Thymus (tissue), 11 donors: ENCODE data around the gene WWC2. TPM values are rescaled to one million over a fixed set of nuclear protein-coding genes. Genes with fewer than 3 reads are reported as not detected.

Experiments
- DNase-seq, 9 donors: peaks; one replicate each; pipeline ENCODE4 v3.0.0-alpha.2; 2013; ENCODE audit warnings: low spot score in 9 of 9, low read depth in 6 of 9, missing footprints in 1 of 9
- H3K27ac ChIP-seq, 2 donors: one replicate each; pipeline ENCODE4 v1.5.1; 2013; ENCODE audit warnings: control low read depth in 1 of 2, low read depth in 1 of 2, low read length in 1 of 2, mild to moderate bottlenecking in 1 of 2, moderate library complexity in 1 of 2
- H3K27me3 ChIP-seq, 2 donors: one replicate each; pipeline ENCODE4 v1.5.1; 2013; ENCODE audit warnings: low read length in 1 of 2; ENCODE audit not compliant: control insufficient read depth in 2 of 2, insufficient read depth in 1 of 2
- H3K36me3 ChIP-seq, 2 donors: one replicate each; pipeline ENCODE4 v1.5.1; 2013; ENCODE audit warnings: low read length in 1 of 2, mild to moderate bottlenecking in 1 of 2, moderate library complexity in 1 of 2; ENCODE audit not compliant: control insufficient read depth in 2 of 2, insufficient read depth in 2 of 2
- H3K4me1 ChIP-seq, 2 donors: one replicate each; pipeline ENCODE4 v1.5.1; 2013; ENCODE audit warnings: low read length in 2 of 2; ENCODE audit not compliant: control insufficient read depth in 2 of 2, insufficient read depth in 2 of 2
- H3K4me3 ChIP-seq, 2 donors: one replicate each; pipeline ENCODE4 v1.5.1; 2013; ENCODE audit warnings: low read length in 2 of 2, control low read depth in 1 of 2, mild to moderate bottlenecking in 1 of 2
- H3K9me3 ChIP-seq, 2 donors: one replicate each; pipeline ENCODE4 v1.5.1; 2013; ENCODE audit warnings: low read length in 1 of 2, mild to moderate bottlenecking in 1 of 2; ENCODE audit not compliant: control insufficient read depth in 2 of 2, insufficient read depth in 1 of 2
- WGBS: extraction: QIAGEN DNeasy Blood & Tissue Kit; methylation state at CpG from one replicate; pipeline ENCODE4 v1.1.7; 2013; 5-methylcytosine and 5-hydroxymethylcytosine counted together
- polyA plus RNA-seq: library from polyadenylated mRNA; stranded (reverse); fragments of 200-250 nt; gene quantifications from one replicate; pipeline ENCODE4 v1.2.3, GENCODE V29; 2013
- total RNA-seq: library from RNA; stranded (reverse); fragments of 120-200 nt; gene quantifications from one replicate; pipeline ENCODE4 v1.2.4, GENCODE V29; 2013
- donor health status: healthy.

The WWC2 gene
- total and polyA plus RNA-seq, 2 donors: 1.5 to 2.5 TPM

- peak in 7 of 9 donors; percentile 9 to 48 (median 18) for DNase-seq
- no peaks in the 10 kb centered on the region for H3K4me1 ChIP-seq
- H3K27me3 ChIP-seq: no peaks in the 10 kb centered on the region
- H3K36me3 ChIP-seq: no peaks in the 10 kb centered on the region
- no peak overlapping the region for H3K4me3 ChIP-seq
- WGBS: 60% methylated on average over 9 of the region's 9 CpGs
- no peak overlapping the region for H3K27ac ChIP-seq
- no peaks in the 10 kb centered on the region for H3K9me3 ChIP-seq
Observed at GRCh38 chr4:183256756-183257385, 157.8 kb downstream of the WWC2 start.

- no peaks in the 10 kb centered on the region for H3K9me3 ChIP-seq
- 94% methylated on average over 6 of the region's 6 CpGs for WGBS
- DNase-seq: no peak
- H3K27ac ChIP-seq: no peak overlapping the region
- no peaks in the 10 kb centered on the region for H3K36me3 ChIP-seq
- H3K4me1 ChIP-seq: no peaks in the 10 kb centered on the region
- no peak overlapping the region for H3K4me3 ChIP-seq
- no peaks in the 10 kb centered on the region for H3K27me3 ChIP-seq
Observed at GRCh38 chr4:183257808-183258207, 158.8 kb downstream of the WWC2 start.

GRCh38 chr4:183260491-183261151 is 161.6 kb downstream of the WWC2 start:
- WGBS: 94% methylated on average over 10 of the region's 10 CpGs

GRCh38 chr4:183261953-183262775 is 163.1 kb downstream of the WWC2 start:
- no peak overlapping the region for H3K4me3 ChIP-seq
- no peaks in the 10 kb centered on the region for H3K4me1 ChIP-seq
- no peaks in the 10 kb centered on the region for H3K36me3 ChIP-seq
- H3K27ac ChIP-seq: no peak overlapping the region
- peak; percentile 24 to 76 (median 37) for DNase-seq
- no peaks in the 10 kb centered on the region for H3K27me3 ChIP-seq
- WGBS: 24% methylated on average over 7 of the region's 7 CpGs
- H3K9me3 ChIP-seq: no peaks in the 10 kb centered on the region

More at GRCh38 chr4:183260491-183261151, 161.6 kb downstream of the WWC2 start:
- no peak for DNase-seq
- H3K4me1 ChIP-seq: no peaks in the 10 kb centered on the region
- no peak overlapping the region for H3K4me3 ChIP-seq
- no peaks in the 10 kb centered on the region for H3K27me3 ChIP-seq
- no peaks in the 10 kb centered on the region for H3K36me3 ChIP-seq
- H3K9me3 ChIP-seq: no peaks in the 10 kb centered on the region
- H3K27ac ChIP-seq: no peak overlapping the region

- WGBS: 75% methylated on average over 6 of the region's 6 CpGs
- no peaks in the 10 kb centered on the region for H3K36me3 ChIP-seq
- no peaks in the 10 kb centered on the region for H3K9me3 ChIP-seq
- no peaks in the 10 kb centered on the region for H3K27me3 ChIP-seq
- H3K27ac ChIP-seq: no peak overlapping the region
- no peaks in the 10 kb centered on the region for H3K4me1 ChIP-seq
- no peak for DNase-seq
- H3K4me3 ChIP-seq: no peak overlapping the region
Observed at GRCh38 chr4:183262776-183263100, 163.7 kb downstream of the WWC2 start.

GRCh38 chr4:183263787-183264386 is 164.8 kb downstream of the WWC2 start:
- no peak for DNase-seq
- Histone ChIP-seq H3K36me3 (no peaks in the 10 kb centered on the region), H3K9me3 (no peaks in the 10 kb centered on the region), H3K27ac (no peak overlapping the region), H3K4me3 (no peak overlapping the region), H3K27me3 (no peaks in the 10 kb centered on the region), H3K4me1 (no peaks in the 10 kb centered on the region)
- WGBS: 91% methylated on average over 8 of the region's 8 CpGs

GRCh38 chr4:183264614-183265013 is 165.6 kb downstream of the WWC2 start:
- Histone ChIP-seq H3K36me3 (no peaks in the 10 kb centered on the region), H3K4me3 (no peak overlapping the region), H3K4me1 (no peaks in the 10 kb centered on the region), H3K27ac (no peak overlapping the region), H3K9me3 (no peaks in the 10 kb centered on the region), H3K27me3 (no peaks in the 10 kb centered on the region)
- no peak for DNase-seq
- WGBS: 95% methylated on average over 1 of the region's 1 CpG

- Histone ChIP-seq H3K4me3 (no peak overlapping the region), H3K27ac (no peak overlapping the region), H3K27me3 (no peaks in the 10 kb centered on the region), H3K36me3 (no peaks in the 10 kb centered on the region), H3K9me3 (no peaks in the 10 kb centered on the region), H3K4me1 (no peaks in the 10 kb centered on the region)
- 97% methylated on average over 3 of the region's 3 CpGs for WGBS
- DNase-seq: no peak
Observed at GRCh38 chr4:183266371-183266770, 167.3 kb downstream of the WWC2 start.

- no peaks in the 10 kb centered on the region for H3K36me3 ChIP-seq
- 96% methylated on average over 9 of the region's 9 CpGs for WGBS
- no peaks in the 10 kb centered on the region for H3K4me1 ChIP-seq
- no peak for DNase-seq
- H3K27me3 ChIP-seq: no peaks in the 10 kb centered on the region
- no peaks in the 10 kb centered on the region for H3K9me3 ChIP-seq
- no peak overlapping the region for H3K4me3 ChIP-seq
- no peak overlapping the region for H3K27ac ChIP-seq
Observed at GRCh38 chr4:183268556-183268955, 169.5 kb downstream of the WWC2 start.
